T-helper 2 cell treated with Interferon-gamma antibody and Interleukin-4, amounts not matched to agents 5 μg/mL and 100 μg/mL, for 36 hours (primary cell): ENCODE results near the gene TNFRSF14.
A peak's percentile ranks its signal among the peaks of the same experiment; 100 is the strongest.

Source experiments
- DNase-seq: peaks from one replicate; pipeline ENCODE4 v3.0.0; 2021; ENCODE audit warnings: low spot score
- H3K27ac Mint-ChIP-seq: one replicate; pipeline ENCODE4 v1.8.0; 2021; ENCODE audit warnings: mild to moderate bottlenecking, mixed read lengths
- H3K27me3 Mint-ChIP-seq: one replicate; pipeline ENCODE4 v1.8.0; 2021; ENCODE audit warnings: low read depth, mixed read lengths
- H3K36me3 Mint-ChIP-seq: one replicate; pipeline ENCODE4 v1.8.0; 2021; ENCODE audit warnings: low read depth, mixed read lengths
- H3K4me1 Mint-ChIP-seq: one replicate; pipeline ENCODE4 v1.8.0; 2021; ENCODE audit warnings: low read depth, mixed read lengths
- H3K4me3 Mint-ChIP-seq: one replicate; pipeline ENCODE4 v1.8.0; 2022; ENCODE audit warnings: mild to moderate bottlenecking, moderate library complexity, mixed read lengths
- H3K9me3 Mint-ChIP-seq: one replicate; pipeline ENCODE4 v1.8.0; 2021; ENCODE audit warnings: mixed read lengths

Gene TNFRSF14

GRCh38 chr1:2556277-2556677, at the start of gene TNFRSF14:
TSS of gene TNFRSF14 (plus strand) at chr1:2556371. CDS start at chr1:2556665, 294 bp downstream.
- Mint-ChIP-seq H3K4me3 (peak within 1 kb of the TSS; percentile 99), H3K27me3 (no peaks in the 10 kb centered on the region), H3K4me1 (peaks cover 27% of the 10 kb centered on the region), H3K27ac (peak within 1 kb of the TSS; percentile 96), H3K9me3 (no peaks in the 10 kb centered on the region), H3K36me3 (peaks cover 22% of the 10 kb centered on the region)
- DNase-seq: peak; percentile 62

GRCh38 chr1:2506901-2507565, 49.1 kb upstream of the TNFRSF14 start:
- H3K27ac Mint-ChIP-seq: no peak overlapping the region
- H3K9me3 Mint-ChIP-seq: no peaks in the 10 kb centered on the region
- H3K27me3 Mint-ChIP-seq: no peaks in the 10 kb centered on the region
- DNase-seq: no peak
- H3K4me1 Mint-ChIP-seq: no peaks in the 10 kb centered on the region
- no peak overlapping the region for H3K4me3 Mint-ChIP-seq
- peaks cover 11% of the 10 kb centered on the region for H3K36me3 Mint-ChIP-seq

- no peak for DNase-seq
- no peak overlapping the region for H3K27ac Mint-ChIP-seq
- H3K4me1 Mint-ChIP-seq: no peaks in the 10 kb centered on the region
- H3K36me3 Mint-ChIP-seq: peaks cover 11% of the 10 kb centered on the region
- H3K27me3 Mint-ChIP-seq: no peaks in the 10 kb centered on the region
- H3K9me3 Mint-ChIP-seq: no peaks in the 10 kb centered on the region
- H3K4me3 Mint-ChIP-seq: no peak overlapping the region
Observed at GRCh38 chr1:2507744-2508155, 48.4 kb upstream of the TNFRSF14 start.

GRCh38 chr1:2508180-2508579, 48.0 kb upstream of the TNFRSF14 start:
- no peak for DNase-seq
- Mint-ChIP-seq H3K36me3 (peaks cover 11% of the 10 kb centered on the region), H3K27ac (no peak overlapping the region), H3K4me1 (no peaks in the 10 kb centered on the region), H3K4me3 (no peak overlapping the region), H3K9me3 (no peaks in the 10 kb centered on the region), H3K27me3 (no peaks in the 10 kb centered on the region)

- Mint-ChIP-seq H3K27ac (no peak overlapping the region), H3K4me3 (no peak overlapping the region), H3K4me1 (no peaks in the 10 kb centered on the region), H3K36me3 (peaks cover 11% of the 10 kb centered on the region), H3K27me3 (no peaks in the 10 kb centered on the region), H3K9me3 (no peaks in the 10 kb centered on the region)
- no peak for DNase-seq
Observed at GRCh38 chr1:2508751-2509150, 47.4 kb upstream of the TNFRSF14 start.

GRCh38 chr1:2509589-2509988, 46.6 kb upstream of the TNFRSF14 start:
- no peak overlapping the region for H3K4me3 Mint-ChIP-seq
- no peaks in the 10 kb centered on the region for H3K9me3 Mint-ChIP-seq
- no peak overlapping the region for H3K27ac Mint-ChIP-seq
- H3K27me3 Mint-ChIP-seq: no peaks in the 10 kb centered on the region
- DNase-seq: no peak
- no peaks in the 10 kb centered on the region for H3K4me1 Mint-ChIP-seq
- peaks cover 11% of the 10 kb centered on the region for H3K36me3 Mint-ChIP-seq

GRCh38 chr1:2510366-2511155, 45.6 kb upstream of the TNFRSF14 start:
- H3K27ac Mint-ChIP-seq: no peak overlapping the region
- H3K4me3 Mint-ChIP-seq: no peak overlapping the region
- no peaks in the 10 kb centered on the region for H3K4me1 Mint-ChIP-seq
- H3K27me3 Mint-ChIP-seq: no peaks in the 10 kb centered on the region
- no peaks in the 10 kb centered on the region for H3K9me3 Mint-ChIP-seq
- DNase-seq: no peak
- H3K36me3 Mint-ChIP-seq: peaks cover 11% of the 10 kb centered on the region

GRCh38 chr1:2512862-2513421, 43.2 kb upstream of the TNFRSF14 start:
- H3K9me3 Mint-ChIP-seq: no peaks in the 10 kb centered on the region
- no peak overlapping the region for H3K4me3 Mint-ChIP-seq
- no peaks in the 10 kb centered on the region for H3K27me3 Mint-ChIP-seq
- H3K36me3 Mint-ChIP-seq: peaks cover 20% of the 10 kb centered on the region
- no peak for DNase-seq
- no peaks in the 10 kb centered on the region for H3K4me1 Mint-ChIP-seq
- no peak overlapping the region for H3K27ac Mint-ChIP-seq

GRCh38 chr1:2513939-2514652, 42.1 kb upstream of the TNFRSF14 start:
- no peaks in the 10 kb centered on the region for H3K9me3 Mint-ChIP-seq
- no peak overlapping the region for H3K27ac Mint-ChIP-seq
- no peak for DNase-seq
- H3K4me3 Mint-ChIP-seq: no peak overlapping the region
- H3K27me3 Mint-ChIP-seq: no peaks in the 10 kb centered on the region
- peaks cover 24% of the 10 kb centered on the region for H3K36me3 Mint-ChIP-seq
- H3K4me1 Mint-ChIP-seq: no peaks in the 10 kb centered on the region

GRCh38 chr1:2514863-2515762, 41.1 kb upstream of the TNFRSF14 start:
- no peak for DNase-seq
- Mint-ChIP-seq H3K27me3 (no peaks in the 10 kb centered on the region), H3K27ac (no peak overlapping the region), H3K9me3 (no peaks in the 10 kb centered on the region), H3K36me3 (peaks cover 21% of the 10 kb centered on the region), H3K4me3 (no peak overlapping the region), H3K4me1 (no peaks in the 10 kb centered on the region)

GRCh38 chr1:2515763-2516080, 40.4 kb upstream of the TNFRSF14 start:
- Mint-ChIP-seq H3K27ac (no peak overlapping the region), H3K4me3 (no peak overlapping the region), H3K36me3 (peaks cover 24% of the 10 kb centered on the region), H3K27me3 (no peaks in the 10 kb centered on the region), H3K4me1 (no peaks in the 10 kb centered on the region), H3K9me3 (no peaks in the 10 kb centered on the region)
- DNase-seq: no peak

- no peaks in the 10 kb centered on the region for H3K9me3 Mint-ChIP-seq
- H3K27ac Mint-ChIP-seq: no peak overlapping the region
- H3K4me1 Mint-ChIP-seq: no peaks in the 10 kb centered on the region
- DNase-seq: no peak
- H3K27me3 Mint-ChIP-seq: no peaks in the 10 kb centered on the region
- no peak overlapping the region for H3K4me3 Mint-ChIP-seq
- H3K36me3 Mint-ChIP-seq: peaks cover 28% of the 10 kb centered on the region
Observed at GRCh38 chr1:2516124-2516523, 40.0 kb upstream of the TNFRSF14 start.

GRCh38 chr1:2516946-2517345, 39.2 kb upstream of the TNFRSF14 start:
- Mint-ChIP-seq H3K9me3 (no peaks in the 10 kb centered on the region), H3K4me1 (no peaks in the 10 kb centered on the region), H3K36me3 (peaks cover 25% of the 10 kb centered on the region), H3K4me3 (no peak overlapping the region), H3K27me3 (no peaks in the 10 kb centered on the region), H3K27ac (no peak overlapping the region)
- DNase-seq: no peak
